ENCODE data around the gene WDR74. TPM values are rescaled to one million over a fixed set of nuclear protein-coding genes. Genes with fewer than 3 reads are reported as not detected.

WDR74 gene
- total RNA-seq, 1 experiment from 2014 or later: 115 TPM

DNA sequence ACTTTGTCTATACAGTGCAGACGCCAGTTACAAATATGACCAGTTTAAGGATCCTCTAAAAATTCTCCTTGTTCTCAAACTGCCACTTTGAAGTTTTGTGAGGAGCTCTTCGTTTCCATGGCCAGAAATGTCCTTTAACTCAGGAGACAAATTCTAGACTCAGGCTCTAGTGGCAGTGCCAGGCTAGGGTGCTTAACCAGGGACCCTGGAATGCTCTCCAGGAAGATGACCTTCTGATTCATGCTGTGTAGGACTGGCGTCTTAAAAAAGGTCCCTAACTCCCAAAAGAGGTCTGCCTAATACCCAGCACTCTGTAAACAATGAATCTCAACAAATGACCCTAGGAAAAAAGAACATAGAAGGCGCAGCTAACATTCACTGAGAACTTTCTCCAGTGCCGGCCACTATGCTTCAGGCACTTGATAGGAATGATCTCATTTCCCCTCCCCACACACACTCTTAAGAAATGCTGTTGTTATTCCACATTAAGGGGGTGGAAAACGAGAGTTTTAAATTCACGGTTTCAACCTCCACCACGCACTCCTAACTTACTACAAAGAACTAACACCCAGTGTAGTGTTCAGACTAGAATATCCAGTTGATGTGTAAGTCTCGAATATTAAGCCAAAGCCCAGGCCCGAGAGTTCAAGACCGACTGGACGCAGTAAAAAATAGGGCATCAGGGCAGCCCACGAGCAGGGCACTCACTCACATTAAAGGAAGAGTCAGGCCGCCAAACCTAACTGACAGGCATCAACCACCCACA, 34.9 kb downstream of the WDR74 start:
- intact Hi-C loops (cut with micrococcal nuclease; ENCODE audit: unreplicated experiment): loop anchor here (1.0 to 2.0 kb wide), 4 partner anchors 12 to 58 kb away; partner anchors contain the start of genes STX5, TEX54, TMEM179B and TMEM223
- 0 out of 2 replicates have a peak, but pooled peaks cover 2% of the 10 kb centered on the region for H3K36me3 ChIP-seq (ENCODE audit: control insufficient read depth, insufficient read depth, low read length)
- DNase-seq: no peak
- peaks cover 11% of the 10 kb centered on the region for H3K4me1 Mint-ChIP-seq (ENCODE audit: low read depth, unreplicated experiment)
- H3K9me3 ChIP-seq: no peaks in the 10 kb centered on the region
- ChIA-PET POLR2A (interaction anchor here (0.6 to 1.6 kb wide), 4 partner anchors 19 to 85 kb away, joined by 4 to 5 read pairs (median 4); partner anchors contain the start of gene STX5), CTCF (interaction anchor here (1.3 kb wide), 1 partner anchor 18 kb away, joined by 4 read pairs; no protein-coding TSS in a partner anchor)
- no peaks in the 10 kb centered on the region for H3K27me3 ChIP-seq (replicated peaks; ENCODE audit: control insufficient read depth, insufficient read depth, low read length)
- no peaks in the 10 kb centered on the region for H3K9me3 Mint-ChIP-seq (ENCODE audit: unreplicated experiment)
- peak overlapping the region; percentile 58 for H3K4me3 ChIP-seq (ENCODE audit: low read depth, low read length)
- peaks cover 68% of the 10 kb centered on the region for H3K36me3 Mint-ChIP-seq (ENCODE audit: insufficient read depth, unreplicated experiment)
- H3K27me3 Mint-ChIP-seq (ENCODE audit: insufficient read depth, unreplicated experiment): no peaks in the 10 kb centered on the region
- TSS peak; percentile 70 for BruUV-seq (replicated peaks)
- H3K4me3 Mint-ChIP-seq (ENCODE audit: unreplicated experiment): peak overlapping the region; percentile 92
- peak overlapping the region; percentile 98 for H3K27ac Mint-ChIP-seq (ENCODE audit: unreplicated experiment)
- TF ChIP-seq, protein P1, sequence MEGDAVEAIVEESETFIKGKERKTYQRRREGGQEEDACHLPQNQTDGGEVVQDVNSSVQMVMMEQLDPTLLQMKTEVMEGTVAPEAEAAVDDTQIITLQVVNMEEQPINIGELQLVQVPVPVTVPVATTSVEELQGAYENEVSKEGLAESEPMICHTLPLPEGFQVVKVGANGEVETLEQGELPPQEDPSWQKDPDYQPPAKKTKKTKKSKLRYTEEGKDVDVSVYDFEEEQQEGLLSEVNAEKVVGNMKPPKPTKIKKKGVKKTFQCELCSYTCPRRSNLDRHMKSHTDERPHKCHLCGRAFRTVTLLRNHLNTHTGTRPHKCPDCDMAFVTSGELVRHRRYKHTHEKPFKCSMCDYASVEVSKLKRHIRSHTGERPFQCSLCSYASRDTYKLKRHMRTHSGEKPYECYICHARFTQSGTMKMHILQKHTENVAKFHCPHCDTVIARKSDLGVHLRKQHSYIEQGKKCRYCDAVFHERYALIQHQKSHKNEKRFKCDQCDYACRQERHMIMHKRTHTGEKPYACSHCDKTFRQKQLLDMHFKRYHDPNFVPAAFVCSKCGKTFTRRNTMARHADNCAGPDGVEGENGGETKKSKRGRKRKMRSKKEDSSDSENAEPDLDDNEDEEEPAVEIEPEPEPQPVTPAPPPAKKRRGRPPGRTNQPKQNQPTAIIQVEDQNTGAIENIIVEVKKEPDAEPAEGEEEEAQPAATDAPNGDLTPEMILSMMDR (IDR thresholded peaks at IDR 0.05; ENCODE audit: insufficient read depth in 1 of 2, low read depth in 1 of 2, low read length in 1 of 2, severe bottlenecking in 1 of 2, unreplicated experiment in 1 of 2): no peak
- no peaks in the 10 kb centered on the region; the same call in 1 of the 2 replicates for H3K4me1 ChIP-seq

DNA sequence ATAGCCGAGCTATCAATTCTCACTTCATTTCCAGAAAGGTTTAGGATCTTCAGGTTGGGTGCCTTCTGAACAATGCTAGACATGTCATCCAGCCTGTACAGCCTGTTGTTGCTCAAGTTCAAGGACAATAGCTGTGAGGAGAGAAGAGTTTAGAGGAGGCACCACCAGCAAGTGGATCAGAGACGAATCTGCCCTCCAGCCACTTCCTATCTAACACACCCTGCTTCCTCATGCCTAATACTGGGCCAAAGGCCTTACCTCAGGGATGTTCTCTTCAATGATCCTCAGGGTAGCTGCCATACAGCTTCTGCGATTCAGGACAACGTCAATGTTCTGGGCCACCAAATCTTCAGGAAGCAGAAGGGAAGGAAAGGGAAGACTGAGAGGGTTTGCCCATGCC, 38.3 kb downstream of the WDR74 start:
- Histone ChIP-seq H3K27me3 (replicated peaks; ENCODE audit: control insufficient read depth, insufficient read depth, low read length) (no peaks in the 10 kb centered on the region), H3K9me3 (no peaks in the 10 kb centered on the region), H3K4me1 (no peaks in the 10 kb centered on the region; the same call in 1 of the 2 replicates), H3K36me3 (ENCODE audit: control insufficient read depth, insufficient read depth, low read length) (peaks cover 2% of the 10 kb centered on the region; the same call in 1 of the 2 replicates), H3K4me3 (ENCODE audit: low read depth, low read length) (no peak overlapping the region)
- DNase-seq: no peak
- intact Hi-C loops (cut with micrococcal nuclease; ENCODE audit: unreplicated experiment): no loop called here
- Mint-ChIP-seq H3K9me3 (ENCODE audit: unreplicated experiment) (no peaks in the 10 kb centered on the region), H3K4me1 (ENCODE audit: low read depth, unreplicated experiment) (peaks cover 11% of the 10 kb centered on the region), H3K36me3 (ENCODE audit: insufficient read depth, unreplicated experiment) (peaks cover 98% of the 10 kb centered on the region), H3K4me3 (ENCODE audit: unreplicated experiment) (no peak overlapping the region), H3K27me3 (ENCODE audit: insufficient read depth, unreplicated experiment) (no peaks in the 10 kb centered on the region), H3K27ac (ENCODE audit: unreplicated experiment) (peak overlapping the region; percentile 22)
- ChIA-PET CTCF (interaction anchor here (0.6 to 1.1 kb wide), 2 partner anchors 15 to 98 kb away, joined by 4 read pairs; no protein-coding TSS in a partner anchor), POLR2A (no interaction called here)
- TF ChIP-seq, protein P1 (IDR thresholded peaks at IDR 0.05; ENCODE audit: insufficient read depth in 1 of 2, low read depth in 1 of 2, low read length in 1 of 2, severe bottlenecking in 1 of 2, unreplicated experiment in 1 of 2): no peak
- BruUV-seq (replicated peaks): no TSS peak

DNA sequence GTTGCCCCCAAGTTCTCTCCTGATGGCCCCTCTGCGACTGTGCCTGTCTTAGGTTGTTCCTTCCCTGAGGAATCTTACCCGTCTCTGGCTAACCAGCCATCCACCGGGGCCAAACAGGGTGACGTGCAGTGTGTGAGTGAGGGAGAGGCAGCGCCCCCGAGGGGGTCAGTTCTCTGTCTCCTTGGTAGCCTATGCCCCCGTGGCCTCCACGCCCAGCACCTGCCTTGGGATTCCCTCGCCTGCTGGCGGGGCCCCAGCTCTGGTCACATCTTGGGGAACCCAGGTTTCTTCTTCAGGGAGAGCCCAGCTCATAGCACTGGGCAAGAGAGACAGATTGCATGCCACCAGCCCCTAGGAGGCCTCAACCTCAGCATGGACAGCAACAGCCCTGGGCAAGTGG, 39.9 kb downstream of the WDR74 start:
- no peaks in the 10 kb centered on the region for H3K9me3 Mint-ChIP-seq (ENCODE audit: unreplicated experiment)
- no peaks in the 10 kb centered on the region for H3K4me1 ChIP-seq
- H3K4me3 Mint-ChIP-seq (ENCODE audit: unreplicated experiment): no peak overlapping the region
- peaks cover 2% of the 10 kb centered on the region; the same call in 1 of the 2 replicates for H3K36me3 ChIP-seq (ENCODE audit: control insufficient read depth, insufficient read depth, low read length)
- ChIA-PET POLR2A (interaction anchor here (0.6 kb wide), 1 partner anchor 46 kb away, joined by 3 read pairs; the partner anchor contains the start of gene ZBTB3), CTCF (no interaction called here)
- TF ChIP-seq, protein P1 (IDR thresholded peaks at IDR 0.05; ENCODE audit: insufficient read depth in 1 of 2, low read depth in 1 of 2, low read length in 1 of 2, severe bottlenecking in 1 of 2, unreplicated experiment in 1 of 2): no peak
- H3K27me3 Mint-ChIP-seq (ENCODE audit: insufficient read depth, unreplicated experiment): no peaks in the 10 kb centered on the region
- peaks cover 99% of the 10 kb centered on the region for H3K36me3 Mint-ChIP-seq (ENCODE audit: insufficient read depth, unreplicated experiment)
- peaks cover 11% of the 10 kb centered on the region for H3K4me1 Mint-ChIP-seq (ENCODE audit: low read depth, unreplicated experiment)
- no peak overlapping the region for H3K4me3 ChIP-seq (ENCODE audit: low read depth, low read length)
- intact Hi-C loops (cut with micrococcal nuclease; ENCODE audit: unreplicated experiment): no loop called here
- no peak overlapping the region for H3K27ac Mint-ChIP-seq (ENCODE audit: unreplicated experiment)
- DNase-seq: no peak
- no TSS peak for BruUV-seq (replicated peaks)
- H3K27me3 ChIP-seq (replicated peaks; ENCODE audit: control insufficient read depth, insufficient read depth, low read length): no peaks in the 10 kb centered on the region
- H3K9me3 ChIP-seq: no peaks in the 10 kb centered on the region
